ENCODE measurements around the gene STX8.

The STX8 gene

DNA sequence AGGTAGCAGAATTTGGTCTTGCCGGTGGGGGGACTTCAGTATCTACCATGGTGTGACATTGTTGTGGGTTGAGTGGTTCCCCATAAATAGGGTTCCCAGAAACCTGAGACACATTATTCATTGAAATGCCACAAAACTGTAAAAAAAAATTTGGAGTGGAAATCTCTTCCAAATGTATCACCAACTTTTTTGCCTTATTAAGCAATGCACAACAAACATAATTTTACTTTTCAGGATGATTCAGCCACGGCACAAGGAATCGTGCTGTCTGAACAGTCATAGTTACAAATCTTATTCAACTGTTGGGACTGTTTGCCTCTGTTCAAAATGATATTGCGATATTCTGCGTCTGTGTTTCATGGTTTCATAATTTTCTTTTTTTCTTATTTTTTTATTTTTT, 373.1 kb downstream of the STX8 start:
- no peak for TF ChIP-seq CTCF (conservative IDR thresholded peaks at IDR 0.05; ENCODE audit: low read depth)
- DNase-seq (ENCODE audit: low spot score), result no peak
- ChIA-PET CTCF (no interaction called here), POLR2A (ENCODE audit: low non-redundant PET) (no interaction called here)
- no peak overlapping the region for H3K27ac ChIP-seq

GRCh38 chr17:9200699-9201359, 374.8 kb downstream of the STX8 start:
- no peak for TF ChIP-seq CTCF (conservative IDR thresholded peaks at IDR 0.05; ENCODE audit: low read depth)
- no peak for DNase-seq (ENCODE audit: low spot score)
- ChIA-PET POLR2A (ENCODE audit: low non-redundant PET) (no interaction called here), CTCF (no interaction called here)
- no peak overlapping the region for H3K27ac ChIP-seq
